DMS53 (cell line): ENCODE data around the gene STIM1.
"Not testable (repeated sequence)": the region's sequence is repeated elsewhere in the genome, so short reads cannot be mapped to it uniquely, and the experiment has no call there.

Experiments
- DNase-seq: peaks from one replicate; lab custom pipeline; 2025; lab: John Stamatoyannopoulos, UW

STIM1 gene

DNA sequence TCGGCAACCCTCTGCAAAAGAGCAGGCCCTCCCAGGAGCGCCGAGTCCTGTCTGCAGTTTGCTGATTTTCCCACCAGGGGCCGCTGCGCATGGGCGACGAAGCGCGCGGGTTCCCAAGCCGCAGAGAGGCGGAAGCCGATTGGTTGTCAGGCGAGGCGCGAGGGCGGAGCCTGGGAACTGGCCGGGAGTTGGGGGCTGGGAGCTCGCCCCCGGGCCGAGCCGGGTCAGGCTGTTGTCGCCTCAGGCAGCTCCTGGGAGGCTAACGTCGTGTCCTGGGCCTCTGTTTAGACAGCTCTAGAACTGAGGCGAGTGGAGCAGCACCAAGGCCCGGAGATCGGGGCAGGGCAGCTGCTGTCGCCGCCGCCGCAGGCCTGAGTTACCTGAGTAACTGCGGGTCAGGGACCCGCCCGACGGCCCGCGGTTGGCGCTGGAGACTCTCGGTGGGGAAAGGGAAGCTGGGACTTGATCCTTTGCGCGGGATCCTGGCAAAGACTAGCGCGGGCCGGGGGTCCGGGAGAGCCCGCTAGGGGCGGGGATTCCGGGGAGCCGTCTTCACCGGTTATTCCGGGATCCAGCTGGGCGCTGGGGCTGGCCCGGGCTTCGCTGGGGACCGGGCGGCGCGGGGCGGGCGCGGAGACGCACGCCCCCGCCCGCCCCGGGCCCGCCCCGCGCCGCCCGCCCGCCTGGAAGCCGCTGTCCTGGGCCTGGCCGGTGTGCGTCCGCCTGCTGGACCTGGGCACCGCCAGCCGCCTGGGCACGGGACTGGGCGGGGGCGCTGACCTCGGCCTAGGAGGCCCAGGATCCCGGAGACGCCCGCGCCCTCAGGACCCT is at the start of gene STIM1:
Gene STIM1, plus strand, starts transcription at position 688 of the 831 bp plus-strand sequence. CDS start 607 bp downstream, outside the sequence.
- DNase-seq, result peak; percentile 96

DNA sequence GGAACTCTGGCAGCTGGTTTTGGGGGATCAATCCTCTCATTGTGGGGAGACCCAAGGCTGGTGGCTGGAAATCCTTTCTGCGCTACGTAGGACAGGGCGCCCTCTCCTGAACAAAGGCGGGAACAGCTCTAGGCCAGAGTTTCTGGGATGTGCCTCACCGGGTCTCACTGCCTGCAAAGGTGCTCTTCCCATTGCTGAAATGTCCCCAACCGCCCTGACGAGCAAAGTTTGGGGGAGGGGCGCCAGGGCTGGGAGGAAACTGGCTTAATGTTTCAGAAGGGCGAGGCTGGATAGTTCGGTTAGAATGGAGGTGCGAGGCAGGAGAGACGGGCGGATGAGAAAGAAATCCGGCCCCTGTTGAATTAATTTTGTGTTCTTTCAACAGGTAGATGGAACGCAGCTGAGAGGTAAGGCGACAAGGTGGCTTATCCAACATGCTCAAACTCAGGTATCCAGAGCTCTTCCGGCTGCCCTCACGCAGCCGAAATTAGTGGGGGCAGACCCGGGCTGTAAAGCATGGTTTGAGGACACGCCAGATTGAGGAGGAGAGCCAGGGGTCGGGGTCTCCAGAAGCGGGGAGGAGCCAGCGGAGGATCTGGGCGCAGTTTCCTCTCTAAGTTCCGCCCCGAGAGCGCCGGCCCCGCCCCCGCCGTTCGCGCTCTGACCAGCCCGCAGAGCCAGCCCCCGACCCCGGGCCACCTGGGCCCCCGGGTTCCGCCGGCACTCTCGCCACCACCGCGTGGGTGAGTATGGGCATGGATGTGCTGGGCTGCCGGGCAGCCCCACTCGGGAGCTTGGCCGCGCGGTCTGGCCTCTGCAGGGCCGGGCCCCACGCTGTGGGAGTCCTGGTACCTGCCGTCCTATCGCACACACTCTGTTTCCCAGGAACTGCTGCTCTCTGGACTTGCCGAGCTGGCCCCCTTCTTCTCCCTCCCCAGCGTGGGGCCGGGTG is 47.3 kb upstream of the STIM1 start, which contains the start of gene PGAP2:
Gene PGAP2, plus strand, starts transcription at position 652 of the 952 bp plus-strand sequence. CDS start 2,700 bp downstream, outside the sequence.
- peak; percentile 92 for DNase-seq

DNA sequence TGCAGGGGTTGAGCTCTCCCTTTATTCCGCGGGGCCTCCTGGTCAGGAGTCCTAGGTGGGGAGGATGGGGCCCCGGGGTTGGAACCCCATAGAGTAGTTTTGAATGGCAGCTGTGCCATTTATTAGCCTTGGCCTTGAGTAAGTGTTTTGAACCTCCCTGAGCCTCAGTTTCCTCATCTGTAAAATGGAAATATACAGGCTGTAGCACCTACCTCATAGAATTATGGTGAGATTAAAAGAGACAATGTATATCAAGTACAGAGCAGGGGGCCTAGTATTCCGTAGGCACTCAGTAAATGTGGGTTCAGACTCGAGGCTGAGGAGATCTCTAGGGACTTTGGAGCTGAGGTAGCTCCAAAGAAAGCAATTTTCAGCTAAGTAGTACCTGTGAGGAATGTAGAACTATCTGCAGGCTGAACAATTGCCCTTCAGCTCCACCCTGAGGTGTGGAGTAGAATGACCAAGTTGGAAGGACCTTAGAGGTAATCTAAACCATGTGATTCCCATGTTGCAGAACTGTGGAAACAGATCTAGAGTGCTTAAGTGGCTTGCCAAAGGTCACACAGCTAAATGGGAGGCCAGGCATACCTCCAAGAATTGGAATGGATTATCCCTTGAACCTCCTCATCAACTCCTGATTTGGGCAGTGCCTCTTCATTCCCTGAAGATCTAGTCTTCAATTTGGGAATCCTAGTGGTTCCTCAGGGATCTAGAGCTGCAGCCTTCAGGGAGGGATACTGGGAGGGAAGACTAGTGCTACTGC is 46.4 kb upstream of the STIM1 start:
- DNase-seq, result peak; percentile 93

DNA sequence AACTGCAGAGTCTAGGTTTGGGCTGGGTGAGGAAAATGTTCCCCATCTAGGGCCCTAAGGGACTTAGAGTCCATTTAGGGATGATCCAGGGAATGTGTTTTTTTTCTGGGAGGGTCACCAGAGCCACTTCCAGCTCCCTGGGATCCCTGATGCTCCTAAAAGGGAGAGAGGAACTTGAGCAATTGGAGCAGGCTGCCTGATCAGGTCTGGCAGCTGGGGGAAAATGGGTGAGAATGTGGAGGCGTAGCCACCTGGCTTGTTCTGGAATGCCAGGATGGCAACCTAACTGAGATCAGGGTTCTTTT is 45.9 kb upstream of the STIM1 start:
- no peak for DNase-seq

DNA sequence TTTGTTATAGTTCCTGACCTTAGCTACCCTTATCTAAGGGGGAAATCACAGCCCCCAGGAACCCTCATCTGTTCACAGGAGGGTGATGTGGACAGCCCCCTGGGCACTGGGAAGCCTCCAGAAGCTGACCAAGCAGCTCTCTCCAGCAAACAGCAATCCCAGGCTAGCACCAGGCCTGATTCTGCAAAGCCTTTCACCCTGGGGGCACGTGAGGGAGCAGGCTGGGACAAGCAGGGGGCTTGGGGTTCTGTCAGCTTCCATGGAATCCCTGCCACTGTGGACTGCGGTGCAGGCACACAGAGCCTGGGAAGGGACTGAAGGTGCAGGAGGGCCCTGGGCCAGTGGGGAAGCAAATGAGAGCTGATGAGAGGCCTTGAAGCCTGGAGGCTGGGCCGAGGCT is 45.0 kb upstream of the STIM1 start:
- DNase-seq, result no peak

DNA sequence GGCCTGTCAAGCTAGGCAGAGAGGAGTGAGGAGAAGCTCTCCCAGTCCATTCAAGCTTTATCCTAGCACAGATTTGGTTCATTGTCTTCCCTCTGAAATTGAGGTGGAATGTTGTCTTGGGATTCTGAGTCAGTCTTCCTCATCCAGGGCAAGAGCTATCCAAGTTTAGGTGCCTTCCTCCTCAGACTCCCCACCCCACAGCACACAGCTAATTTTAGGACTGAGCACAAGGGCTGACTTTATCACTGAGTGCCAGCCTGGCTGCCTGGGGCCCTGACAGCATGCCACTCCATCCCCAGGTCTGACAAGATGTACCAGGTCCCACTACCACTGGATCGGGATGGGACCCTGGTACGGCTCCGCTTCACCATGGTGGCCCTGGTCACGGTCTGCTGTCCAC is 44.5 kb upstream of the STIM1 start:
- no peak for DNase-seq

DNA sequence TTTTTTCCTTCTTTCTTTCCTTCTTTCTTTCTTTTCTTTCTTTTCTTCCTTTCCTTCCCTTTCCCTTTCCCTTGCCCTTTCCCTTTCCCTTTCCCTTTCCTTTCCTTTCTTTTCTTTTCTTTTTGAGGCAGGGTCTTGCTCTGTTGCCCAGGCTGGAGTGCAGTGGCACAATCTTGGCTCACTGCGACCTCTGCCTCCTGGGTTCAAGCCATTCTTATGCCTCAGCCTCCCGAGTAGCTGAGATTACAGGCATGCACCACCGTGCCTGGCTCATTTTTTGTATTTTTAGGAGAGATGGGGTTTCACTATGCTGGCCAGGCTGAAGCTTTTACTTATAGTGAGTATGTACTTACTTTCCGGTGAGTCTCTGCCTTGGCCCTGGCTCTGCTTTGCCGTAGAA is 40.6 kb upstream of the STIM1 start:
- not testable (repeated sequence) for DNase-seq

DNA sequence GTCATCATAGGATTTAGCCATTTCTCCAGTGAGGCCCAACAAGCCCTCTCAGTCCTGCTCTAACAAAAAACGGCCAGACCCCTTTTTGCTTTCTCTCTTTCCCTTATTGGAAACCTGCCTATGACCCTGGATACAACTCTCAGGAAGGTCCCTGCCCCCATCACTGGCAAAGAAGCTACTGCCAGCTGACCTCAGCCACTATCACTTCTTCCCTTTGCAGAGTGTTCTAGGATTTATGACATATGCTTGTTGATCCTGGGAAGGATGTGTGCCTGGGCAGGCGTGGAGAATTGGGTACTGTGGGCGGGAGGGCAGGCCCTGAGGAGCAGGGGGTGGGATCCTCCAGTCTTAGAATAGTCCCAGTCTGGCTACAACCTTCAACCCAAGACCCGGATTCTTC is 39.6 kb upstream of the STIM1 start:
- DNase-seq, result no peak

DNA sequence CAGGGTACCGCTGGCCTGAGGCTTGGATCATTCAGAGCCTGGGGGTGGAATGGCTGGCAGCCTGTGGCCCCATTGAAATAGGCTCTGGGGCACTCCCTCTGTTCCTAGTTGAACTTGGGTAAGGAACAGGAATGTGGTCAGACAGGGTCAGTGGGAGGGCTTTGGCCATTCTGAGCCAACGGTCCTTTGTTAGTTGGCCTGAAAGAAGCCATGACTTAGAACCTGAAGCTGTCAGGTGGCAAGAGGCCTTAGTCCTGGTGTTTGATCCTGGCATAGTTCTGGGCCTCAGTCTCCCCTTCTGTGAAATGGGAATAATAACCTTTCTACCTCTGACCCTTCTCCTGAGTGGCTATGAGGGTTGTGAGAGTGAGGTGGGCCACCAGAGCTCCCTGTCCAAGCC is 38.8 kb upstream of the STIM1 start:
- no peak for DNase-seq

DNA sequence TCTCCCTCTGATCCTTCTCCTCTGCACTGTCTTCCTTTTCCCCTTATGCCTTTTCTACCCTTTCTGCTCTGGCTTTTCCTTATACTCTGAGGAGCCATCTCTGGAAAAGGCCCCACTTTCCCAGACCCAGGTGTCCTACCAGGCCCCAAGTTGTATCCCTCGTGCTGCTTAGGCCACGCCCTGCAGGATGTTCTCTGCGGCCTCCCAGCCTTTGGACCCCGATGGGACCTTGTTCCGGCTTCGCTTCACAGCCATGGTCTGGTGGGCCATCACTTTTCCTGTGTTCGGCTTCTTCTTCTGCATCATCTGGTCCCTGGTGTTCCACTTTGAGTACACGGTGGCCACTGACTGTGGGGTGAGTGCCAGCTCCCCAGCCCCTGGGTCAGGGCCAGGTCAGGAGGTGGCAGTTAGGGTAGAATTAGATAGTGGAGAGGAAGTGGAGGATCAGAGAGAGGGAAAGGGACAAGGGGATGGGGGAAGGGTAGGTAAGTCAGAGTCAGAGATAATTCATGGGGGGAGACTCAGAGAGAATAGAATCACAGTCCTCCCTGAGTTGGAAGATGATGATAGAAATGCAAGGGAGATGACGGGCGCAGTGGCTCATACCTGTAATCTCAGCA is 38.2 kb upstream of the STIM1 start:
- DNase-seq, result no peak

DNA sequence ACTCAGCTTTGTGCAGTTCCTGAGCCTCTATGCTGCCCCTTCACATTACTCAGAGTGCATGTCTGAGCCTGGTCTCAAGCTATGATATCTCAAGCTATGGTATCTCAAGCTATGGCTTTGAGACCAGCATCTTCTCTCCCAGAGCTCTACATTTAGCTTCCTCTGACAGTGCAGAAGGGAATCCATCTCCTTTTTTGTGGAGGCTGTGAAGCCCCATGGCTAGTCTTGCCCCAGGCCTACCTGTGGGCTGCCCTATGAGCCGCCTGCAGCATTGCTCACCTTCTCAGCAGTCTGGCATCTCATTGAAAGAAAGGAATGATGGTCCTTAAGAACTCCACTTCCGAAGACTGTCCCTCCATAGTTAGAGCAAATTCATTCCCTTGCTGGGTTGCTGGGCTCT is 34.5 kb upstream of the STIM1 start:
- DNase-seq, result no peak

DNA sequence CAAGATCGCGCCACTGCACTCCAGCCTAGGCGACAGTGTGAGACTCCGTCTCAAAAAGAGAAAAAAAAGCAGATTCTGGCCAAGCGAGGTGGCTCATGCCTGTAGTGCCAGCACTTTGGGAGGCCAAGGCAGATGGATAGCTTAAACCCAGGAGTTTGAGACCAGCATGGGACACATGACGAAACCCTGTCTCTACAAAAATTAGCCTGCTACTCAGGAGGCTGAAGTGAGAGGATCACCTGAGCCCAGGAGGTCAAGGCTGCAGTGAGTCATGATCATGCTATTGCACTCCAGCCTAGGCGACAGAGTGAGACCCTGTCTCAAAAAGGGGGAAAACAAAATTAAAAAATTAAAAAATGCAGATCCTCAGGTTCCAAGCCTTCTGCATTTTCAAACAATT is 33.2 kb upstream of the STIM1 start:
- no peak for DNase-seq

DNA sequence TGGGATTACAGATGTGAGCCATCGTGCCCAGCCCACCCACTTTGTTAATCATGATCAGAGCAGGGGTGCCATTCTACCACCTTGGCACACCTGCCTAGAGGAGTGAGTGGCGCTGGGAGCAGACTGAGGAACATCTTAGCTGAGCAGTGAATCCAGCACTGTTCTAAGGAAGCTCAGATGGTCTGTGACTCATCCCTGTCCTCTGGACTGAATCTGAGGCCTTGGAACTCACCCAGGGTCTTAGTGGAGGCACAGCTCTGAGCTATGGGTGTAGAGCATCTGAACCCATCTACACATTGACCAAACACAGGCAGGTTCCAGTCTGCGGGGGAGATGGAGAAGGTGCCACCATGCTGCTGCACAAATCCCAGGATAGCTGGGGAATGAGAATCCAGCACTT is 32.2 kb upstream of the STIM1 start:
- DNase-seq, result no peak

DNA sequence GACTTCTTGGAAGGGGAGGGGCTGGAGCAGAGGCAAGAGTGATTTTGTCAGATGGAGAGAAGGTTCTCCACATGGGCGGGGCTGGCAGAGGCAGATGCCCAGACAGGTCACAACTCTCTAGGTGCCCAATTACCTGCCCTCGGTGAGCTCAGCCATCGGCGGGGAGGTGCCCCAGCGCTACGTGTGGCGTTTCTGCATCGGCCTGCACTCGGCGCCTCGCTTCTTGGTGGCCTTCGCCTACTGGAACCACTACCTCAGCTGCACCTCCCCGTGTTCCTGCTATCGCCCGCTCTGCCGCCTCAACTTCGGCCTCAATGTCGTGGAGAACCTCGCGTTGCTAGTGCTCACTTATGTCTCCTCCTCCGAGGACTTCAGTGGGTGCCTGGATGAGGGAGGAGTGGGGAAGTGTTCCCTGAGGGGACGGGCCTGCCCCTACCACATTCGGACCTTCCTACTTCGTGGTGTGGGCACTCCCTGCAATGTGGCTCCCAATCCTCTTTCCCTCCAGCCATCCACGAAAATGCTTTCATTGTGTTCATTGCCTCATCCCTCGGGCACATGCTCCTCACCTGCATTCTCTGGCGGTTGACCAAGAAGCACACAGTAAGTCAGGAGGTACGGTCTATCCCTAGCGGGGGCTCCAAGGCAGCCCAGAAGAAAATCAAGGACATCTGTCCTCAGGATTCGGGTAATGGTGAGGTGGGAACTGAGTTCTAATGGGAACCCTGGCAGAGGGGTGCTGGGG is 31.5 kb upstream of the STIM1 start:
- DNase-seq, result no peak

DNA sequence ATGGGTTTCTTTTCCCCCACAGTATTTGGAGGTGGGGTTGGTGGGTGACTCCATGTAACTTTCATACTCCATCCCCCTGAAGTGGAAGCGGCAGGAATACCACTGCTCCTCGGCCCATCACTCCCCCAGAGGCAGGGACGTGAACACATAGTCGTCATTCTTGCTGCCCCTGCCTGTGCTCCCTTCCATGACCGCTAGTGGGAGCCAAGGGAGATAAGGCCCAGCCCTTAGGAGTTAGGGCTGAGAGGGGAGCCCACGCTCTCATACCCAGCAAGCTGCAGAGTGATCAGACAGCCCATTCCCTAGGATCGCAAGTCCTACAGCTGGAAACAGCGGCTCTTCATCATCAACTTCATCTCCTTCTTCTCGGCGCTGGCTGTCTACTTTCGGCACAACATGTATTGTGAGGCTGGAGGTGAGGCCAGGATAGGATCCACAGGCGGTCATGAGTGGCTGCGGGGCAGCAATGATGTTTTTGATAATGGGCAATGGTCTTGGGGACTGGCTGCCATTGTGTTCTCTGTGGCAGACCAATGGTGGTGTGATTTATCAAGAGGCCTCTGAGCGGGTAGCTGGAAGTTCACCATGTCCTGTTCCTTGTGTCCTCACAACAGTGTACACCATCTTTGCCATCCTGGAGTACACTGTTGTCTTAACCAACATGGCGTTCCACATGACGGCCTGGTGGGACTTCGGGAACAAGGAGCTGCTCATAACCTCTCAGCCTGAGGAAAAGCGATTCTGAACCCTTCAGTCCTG is 30.6 kb upstream of the STIM1 start:
- peak; percentile 85 for DNase-seq

DNA sequence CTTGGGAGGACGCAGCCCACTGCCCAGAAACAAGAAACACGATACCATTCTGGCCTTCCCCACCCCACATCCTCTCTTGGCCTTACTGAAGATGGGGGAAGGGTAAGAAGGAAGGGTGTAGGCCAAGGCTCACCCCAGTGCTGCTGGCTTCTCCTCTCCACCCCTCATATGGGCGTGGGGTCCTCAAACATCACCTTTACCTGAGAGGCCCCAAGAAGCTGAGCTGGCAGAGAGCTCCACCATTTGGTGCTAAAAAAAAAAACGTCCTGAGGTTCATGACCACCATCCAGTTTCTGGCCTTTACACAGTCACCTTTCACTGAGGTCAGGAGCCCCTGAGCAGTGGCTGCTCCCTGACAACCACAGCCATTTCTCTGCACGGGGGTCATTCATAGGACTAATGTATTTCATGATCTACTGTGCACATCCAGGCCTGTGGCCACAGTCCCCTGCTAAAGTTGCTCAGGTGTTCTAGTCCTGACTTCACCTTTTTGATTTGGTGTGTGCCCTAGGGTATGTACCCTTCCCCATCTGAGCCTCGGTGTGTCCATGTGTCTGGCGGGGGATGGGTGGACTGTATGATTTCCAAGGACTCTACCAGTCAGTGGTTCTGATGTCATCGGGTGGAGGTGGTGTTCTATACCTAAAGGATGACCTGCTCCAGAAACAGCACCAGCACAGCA is 29.9 kb upstream of the STIM1 start:
- no peak for DNase-seq

DNA sequence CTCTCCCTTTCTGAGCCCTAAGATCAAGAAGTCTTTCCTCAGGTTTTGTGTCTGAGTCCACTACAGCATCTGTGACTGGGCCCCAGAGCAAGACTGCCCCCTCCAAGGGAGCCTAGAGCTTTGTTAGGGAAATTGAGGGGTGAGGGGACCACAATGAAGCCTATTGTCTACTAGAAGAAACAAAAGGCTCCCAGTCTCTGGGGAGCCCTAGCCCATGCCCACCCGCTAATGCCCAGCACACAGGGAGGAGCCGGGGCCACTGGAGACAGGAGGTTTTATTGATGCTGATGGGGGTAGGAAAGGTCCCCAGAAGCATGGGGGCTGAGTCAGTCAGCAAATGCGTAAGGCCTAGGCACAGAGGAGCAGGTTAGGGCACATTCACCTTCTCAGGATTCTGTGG is 28.7 kb upstream of the STIM1 start:
- no peak for DNase-seq

DNA sequence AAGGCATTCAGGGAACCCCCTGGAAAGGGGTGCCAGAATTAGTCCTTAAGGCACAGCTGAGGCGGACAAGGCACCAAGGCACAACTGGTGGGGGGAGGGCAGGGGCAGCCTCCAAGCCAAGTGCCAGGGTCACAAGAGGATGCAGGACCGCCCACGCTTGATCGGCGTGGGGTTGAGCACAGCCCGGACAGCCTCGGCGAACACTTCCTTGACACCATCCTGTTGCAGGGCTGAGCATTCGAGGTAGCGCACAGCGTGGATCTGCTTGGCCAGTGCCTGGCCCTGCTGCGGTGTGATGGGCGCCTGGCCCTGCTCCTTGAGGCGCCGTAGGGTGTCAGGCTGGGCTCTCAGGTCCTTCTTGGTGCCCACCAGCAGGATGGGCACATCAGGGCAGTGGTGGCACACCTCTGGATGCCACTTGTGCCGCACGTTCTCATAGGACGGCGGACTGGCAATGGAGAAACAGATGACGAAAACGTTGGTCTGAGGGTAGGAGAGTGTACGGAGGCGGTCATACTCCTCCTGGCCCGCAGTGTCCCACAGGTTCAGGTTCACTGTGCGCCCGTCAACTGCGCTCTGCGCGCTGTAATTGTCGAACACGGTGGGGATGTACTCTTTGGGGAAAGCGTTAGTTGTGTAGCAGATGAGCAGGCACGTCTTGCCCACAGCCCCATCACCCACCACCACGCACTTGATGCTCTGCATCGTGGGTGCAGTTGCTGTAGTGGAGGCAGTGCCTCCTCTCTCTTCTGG is 27.9 kb upstream of the STIM1 start:
- DNase-seq, result no peak

DNA sequence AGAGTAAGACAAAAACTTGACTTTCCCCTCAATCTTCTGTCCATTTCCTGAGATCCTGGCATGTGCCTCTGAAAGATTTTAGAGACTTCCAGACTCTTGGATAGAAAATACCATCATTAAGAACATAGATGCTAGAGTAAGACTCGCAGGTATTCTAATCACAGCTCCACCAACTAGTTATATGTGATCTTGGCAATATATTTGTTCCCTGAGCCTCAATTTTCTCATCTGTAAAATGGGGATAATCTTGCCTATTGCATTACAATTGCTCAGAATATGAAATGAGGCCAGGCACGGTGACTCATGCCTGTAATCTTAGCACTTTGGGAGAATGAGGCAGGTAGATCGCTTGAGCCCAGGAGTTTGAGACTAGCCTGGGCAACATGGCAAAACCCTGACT is 25.4 kb upstream of the STIM1 start:
- no peak for DNase-seq
